MM.1S (cell line): ENCODE results near the gene DUSP8.

Experiments used
- CTCF ChIP-seq: fragments of 300-600 bp; sonication (generic); IDR thresholded peaks from 2 replicates; pipeline ENCODE4 v1.5.1; 2016; ENCODE audit warnings: antibody characterized with exemption, low read length, mixed read lengths
- EZH2phosphoT487 ChIP-seq: fragments of 300-600 bp; sonication (generic); IDR thresholded peaks from 2 replicates; pipeline ENCODE4 v1.6.1; 2018; ENCODE audit warnings: antibody characterized with exemption, low read length

GRCh38 chr11:1505480-1505879, 66.6 kb downstream of the DUSP8 start:
- TF ChIP-seq EZH2phosphoT487 (no peak), CTCF (no peak)
